Measurements from ENCODE around the gene ENDOD1.

Gene ENDOD1

GRCh38 chr11:95144313-95145235, 54.9 kb downstream of the ENDOD1 start:
- no peak for DNase-seq

DNA sequence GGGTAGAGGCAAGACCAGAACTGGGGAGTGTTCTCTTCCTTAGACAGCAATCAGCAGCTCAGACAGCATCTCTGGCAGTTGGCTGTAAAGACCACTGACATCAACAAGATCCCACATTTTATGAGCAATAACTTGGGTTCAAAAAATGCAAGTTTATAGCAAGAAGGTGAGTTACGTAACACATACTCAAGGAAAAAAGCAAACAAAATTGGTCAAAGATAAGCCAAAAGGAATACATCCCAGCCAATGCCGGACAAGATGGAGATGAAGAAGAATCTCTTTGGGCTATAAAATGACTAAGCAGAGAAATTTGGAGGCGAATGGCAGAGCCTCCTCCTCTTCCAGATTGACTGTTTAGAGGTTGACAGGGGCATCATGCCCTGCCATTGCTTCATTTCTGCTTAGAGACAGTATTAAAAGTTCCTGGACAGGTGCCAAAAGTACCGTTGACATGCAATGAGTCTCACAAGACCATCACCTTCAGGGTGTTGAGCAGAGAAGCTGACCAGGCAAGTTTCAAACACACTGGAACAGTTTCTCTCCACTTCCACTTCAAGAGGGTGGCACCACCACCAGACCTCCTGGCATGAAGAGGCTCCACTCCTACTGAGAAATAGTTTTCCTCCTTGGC, 55.9 kb downstream of the ENDOD1 start:
- no peak for DNase-seq

DNA sequence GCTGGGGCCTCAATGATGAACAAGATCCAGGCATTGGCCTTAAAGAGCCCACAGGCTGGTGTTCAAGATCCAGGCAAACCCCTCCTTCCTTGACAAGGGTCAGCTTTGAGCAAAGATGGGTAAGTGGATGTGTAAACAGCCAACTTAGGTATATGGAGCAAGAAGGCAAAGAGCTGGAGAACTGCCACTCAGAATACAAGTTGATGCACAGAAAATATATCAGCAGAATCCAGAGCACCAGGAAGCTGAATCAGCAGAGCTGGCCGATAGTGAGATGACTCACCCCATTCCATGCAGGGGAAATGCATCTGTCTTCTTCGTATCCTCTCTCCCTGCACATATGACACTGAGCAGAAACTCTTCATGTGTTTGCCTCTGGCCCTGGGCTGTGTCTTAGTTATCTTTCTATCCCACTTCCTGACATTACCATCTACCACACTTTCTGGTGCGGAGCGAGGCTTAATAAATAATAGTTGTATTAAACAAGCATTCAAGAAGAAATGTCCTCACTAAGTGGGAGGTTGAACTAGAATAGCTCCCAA, 57.8 kb downstream of the ENDOD1 start:
- no peak for DNase-seq

GRCh38 chr11:95148406-95148805, 58.8 kb downstream of the ENDOD1 start:
- DNase-seq, result no peak

DNA sequence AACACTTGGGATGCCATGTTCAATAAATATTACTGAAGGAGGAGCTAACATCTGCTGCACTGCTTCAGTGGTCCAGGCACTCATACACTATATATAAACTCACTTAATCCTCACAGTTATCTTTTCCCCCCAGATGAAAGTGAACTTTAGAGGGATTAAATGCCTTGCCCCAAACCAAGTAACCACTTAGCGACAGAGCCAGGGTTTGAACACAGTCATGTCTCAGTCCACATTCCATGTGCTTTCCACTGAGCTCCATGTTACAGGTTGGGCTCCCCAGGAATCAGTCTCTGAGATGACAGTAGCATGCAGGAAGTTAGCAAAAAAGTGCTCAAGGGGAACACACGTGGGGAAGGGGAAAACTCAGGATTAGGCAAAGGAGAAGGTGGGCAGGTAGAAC, 59.3 kb downstream of the ENDOD1 start:
- DNase-seq, result no peak

- DNase-seq, result peak; percentile 34
Measured at GRCh38 chr11:95149651-95150364, 60.2 kb downstream of the ENDOD1 start.

DNA sequence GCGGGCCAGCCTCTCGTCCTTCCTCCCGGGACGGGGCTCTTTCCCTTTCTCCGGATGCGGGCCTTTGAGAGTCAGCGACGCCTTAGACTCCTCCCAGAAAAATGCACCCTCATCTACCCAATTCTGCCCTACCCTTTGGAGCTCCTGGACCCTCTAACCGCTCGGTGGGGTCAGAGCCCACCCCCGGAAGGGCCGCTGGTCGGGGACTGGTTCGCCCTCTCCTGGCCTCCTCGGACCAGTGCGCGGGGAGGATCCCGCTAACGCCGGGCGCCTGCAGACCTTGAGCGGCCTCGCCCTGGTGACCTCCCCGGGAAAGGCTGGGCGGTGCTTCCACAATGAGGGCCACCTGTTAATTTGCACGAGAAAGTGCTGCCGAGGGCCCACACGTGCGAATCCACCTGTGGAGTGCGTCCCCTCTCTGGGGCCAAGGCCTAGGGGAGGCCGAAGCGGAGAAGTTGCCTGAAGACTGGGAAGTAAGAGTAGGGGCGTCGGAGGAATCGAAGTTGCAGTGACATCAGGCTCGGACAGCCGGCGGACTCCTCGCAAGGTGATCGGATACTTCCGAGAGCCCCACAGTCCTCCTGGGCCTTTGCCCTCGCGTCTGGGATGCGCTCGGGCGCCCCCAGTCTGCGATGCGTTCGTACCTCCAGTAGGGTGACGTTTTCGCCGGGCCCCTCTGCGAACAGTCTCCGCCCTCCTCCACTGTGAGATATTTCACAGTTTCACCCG, 61.5 kb downstream of the ENDOD1 start:
- peak; percentile 82 for DNase-seq

DNA sequence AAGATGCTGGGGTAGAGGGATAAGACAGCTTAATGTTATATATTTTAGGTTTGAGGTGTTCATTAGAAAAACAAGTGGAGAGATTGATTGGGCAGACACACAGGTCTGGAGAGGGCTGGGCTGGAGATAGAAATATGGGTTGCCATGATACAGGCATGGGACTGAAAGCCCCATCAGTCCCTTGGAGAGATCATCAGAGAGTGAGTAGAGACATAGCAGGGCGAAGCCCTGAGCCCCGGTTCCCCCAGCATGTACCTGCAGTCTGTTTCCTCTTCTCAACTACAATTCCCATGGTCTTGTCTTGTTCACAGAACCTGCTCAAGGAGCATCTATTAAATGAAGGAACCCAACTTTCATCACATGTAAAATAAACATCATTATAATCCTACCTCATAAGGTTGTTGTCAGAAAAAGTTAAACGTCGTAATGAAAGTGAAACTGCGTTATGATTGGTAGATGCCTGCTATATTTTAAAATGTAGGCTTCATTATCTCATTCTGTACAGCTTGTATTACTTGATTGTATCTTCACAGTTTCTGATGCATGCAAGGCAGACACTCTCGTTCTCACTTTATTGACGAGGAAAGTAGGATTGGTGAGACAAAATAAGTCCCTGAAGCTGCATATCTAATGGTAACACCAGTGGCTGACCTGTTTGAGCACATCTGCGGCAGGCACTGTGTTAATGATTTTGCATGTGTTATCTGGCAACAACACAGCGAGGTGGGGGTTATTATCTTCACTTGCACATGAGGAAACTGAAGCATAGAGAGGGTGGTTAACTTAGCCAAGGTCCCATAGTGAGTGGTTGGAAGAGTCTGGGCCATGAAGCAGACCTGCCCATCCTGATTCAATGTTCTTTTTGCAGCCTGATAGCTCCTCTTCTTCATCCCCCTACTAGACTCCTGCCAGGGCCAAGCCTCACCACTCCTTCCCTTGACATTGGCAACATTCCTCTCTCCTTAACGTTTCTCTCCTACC, 63.5 kb downstream of the ENDOD1 start:
- no peak for DNase-seq

DNA sequence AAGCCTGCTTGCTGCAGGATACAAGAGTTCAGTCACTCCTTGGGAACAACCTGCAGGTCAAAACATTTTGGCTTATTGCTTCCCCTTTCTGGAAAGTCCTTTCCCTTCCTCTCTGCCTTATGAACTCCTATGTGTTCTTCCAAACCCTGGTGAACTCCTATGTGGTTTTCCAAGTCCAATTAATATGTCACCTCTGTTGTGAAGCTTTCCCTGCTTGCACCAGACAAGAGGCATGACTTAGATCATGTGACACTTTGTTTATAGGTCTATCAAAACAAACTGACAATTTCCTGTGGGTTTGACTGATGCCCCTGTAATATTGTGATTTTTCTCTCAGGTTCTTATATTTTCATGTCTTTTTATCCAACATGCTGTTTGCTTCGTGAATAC, 64.2 kb downstream of the ENDOD1 start:
- DNase-seq, result no peak

GRCh38 chr11:95154514-95154913, 64.9 kb downstream of the ENDOD1 start:
- DNase-seq, result peak; percentile 71

DNA sequence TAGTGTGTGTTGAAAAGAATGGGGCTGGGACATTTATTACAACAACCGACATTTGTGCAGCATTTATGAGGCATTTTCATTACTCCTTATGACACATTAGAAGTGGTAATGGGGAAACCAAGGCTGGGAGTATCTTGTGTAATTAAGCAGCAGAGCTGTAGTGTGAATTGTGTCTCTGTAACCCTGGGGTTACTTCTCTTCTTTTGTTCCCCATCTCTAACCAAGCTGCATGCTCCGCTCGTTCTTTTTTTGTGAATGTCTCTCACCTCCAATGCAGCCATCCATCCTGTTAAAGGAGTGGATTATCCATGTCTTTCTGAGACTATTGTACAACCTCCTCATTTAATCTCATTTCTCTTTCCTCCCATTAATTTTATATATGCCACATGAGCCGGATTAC, 65.7 kb downstream of the ENDOD1 start:
- no peak for DNase-seq

DNA sequence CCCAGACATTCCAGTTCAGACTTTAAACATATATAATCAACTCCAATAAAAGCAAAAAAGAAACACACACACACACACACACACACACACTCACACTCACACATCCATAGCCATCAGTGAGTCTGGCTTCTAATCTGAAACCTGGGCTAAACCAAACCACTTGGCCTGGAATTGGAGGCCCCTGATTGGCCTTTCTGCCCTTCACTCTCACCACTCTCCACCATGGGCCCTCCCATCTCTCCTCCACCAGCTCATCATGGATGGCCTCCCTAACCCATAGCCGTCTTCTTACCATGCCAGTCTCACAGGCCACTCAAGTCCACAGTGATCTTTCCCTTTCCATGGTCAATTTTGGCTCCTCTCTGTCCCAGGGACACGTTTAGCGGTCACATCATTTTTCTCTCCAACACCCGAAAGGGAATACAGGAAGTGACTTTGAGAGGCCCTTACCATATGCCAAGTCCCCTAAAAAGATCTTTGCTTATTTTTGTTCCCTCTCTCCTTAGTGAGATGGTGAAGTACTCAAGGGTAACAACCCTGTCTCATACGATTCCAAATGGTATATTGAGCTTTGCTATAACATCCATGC, 66.6 kb downstream of the ENDOD1 start:
- no peak for DNase-seq

- DNase-seq, result no peak
Measured at GRCh38 chr11:95156916-95157541, 67.4 kb downstream of the ENDOD1 start.

DNA sequence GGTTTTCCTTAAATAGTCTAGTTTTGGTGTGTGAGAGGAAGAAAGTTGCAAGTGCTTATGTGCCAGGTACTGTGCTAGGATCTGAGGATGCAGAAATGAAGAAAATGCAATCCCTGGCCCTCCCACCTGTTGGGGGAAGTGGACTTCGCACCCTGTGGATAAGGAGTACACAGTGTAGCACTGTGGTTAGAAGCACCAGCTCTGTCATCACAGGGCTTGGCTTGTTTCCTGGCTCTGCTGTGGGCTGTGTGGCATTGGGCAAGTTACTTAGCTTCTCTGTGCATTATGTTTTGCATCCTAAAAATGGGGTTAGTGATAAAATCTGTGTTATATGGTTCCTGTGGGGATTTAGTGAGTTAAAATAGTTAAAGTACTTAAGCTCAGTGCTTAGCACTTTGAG, 68.2 kb downstream of the ENDOD1 start:
- DNase-seq, result no peak

- no peak for DNase-seq
Measured at GRCh38 chr11:95161248-95161647, 71.6 kb downstream of the ENDOD1 start.

GRCh38 chr11:95163106-95163505, 73.5 kb downstream of the ENDOD1 start:
- no peak for DNase-seq

DNA sequence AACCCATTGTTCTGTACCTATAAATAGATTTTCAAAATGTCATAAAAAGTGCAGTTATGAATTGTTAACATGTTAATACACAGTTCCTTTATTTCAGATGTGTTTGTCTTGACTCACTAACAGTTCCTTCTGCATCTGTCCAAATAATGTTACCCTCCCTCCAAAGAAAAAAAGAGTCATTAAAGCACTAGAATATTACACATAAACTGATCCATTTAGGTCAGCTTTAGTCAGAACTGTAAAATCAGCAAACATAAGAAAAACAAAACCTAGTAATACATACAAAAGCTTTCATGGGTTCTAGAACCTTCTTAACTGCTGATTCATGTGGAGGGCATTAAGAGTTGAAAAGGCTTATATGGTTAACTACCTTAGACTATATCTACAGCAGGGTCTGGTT, 76.0 kb downstream of the ENDOD1 start:
- no peak for DNase-seq

GRCh38 chr11:95166781-95167180, 77.1 kb downstream of the ENDOD1 start:
- no peak for DNase-seq

DNA sequence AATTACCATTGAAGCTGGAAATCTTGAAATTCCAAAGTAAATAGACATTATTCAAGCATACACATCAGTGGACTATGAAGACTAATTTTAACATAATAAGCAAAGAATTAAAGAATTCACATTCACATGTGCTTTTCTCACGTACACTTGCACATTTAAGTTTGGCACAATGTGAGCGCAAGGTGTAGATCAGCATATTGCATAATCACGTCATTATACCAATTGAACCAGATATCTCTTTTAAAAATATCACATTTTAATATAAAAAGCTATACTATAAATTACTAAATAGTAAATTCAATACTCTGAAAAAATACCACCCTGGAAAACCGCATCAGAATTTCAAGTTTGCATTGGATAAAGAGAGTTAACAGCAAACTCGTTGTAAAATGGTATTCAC, 80.6 kb downstream of the ENDOD1 start:
- DNase-seq, result no peak

- no peak for DNase-seq
Measured at GRCh38 chr11:95175818-95176380, 86.3 kb downstream of the ENDOD1 start.
